ENCODE results near the gene OSBPL2. TPM values are rescaled to one million over a fixed set of nuclear protein-coding genes. Genes with fewer than 3 reads are reported as not detected.

OSBPL2 gene
- total and polyA plus RNA-seq, 3 donors from 2014 or later = 48.5 to 57.2 (median 49.8) TPM

GRCh38 chr20:62252342-62252966 lies 14.1 kb downstream of the OSBPL2 start:
- no peaks in the 10 kb centered on the region for H3K9me3 ChIP-seq
- H3K36me3 ChIP-seq (ENCODE audit: low read depth, missing control alignments) = no peaks in the 10 kb centered on the region
- no peak overlapping the region for H3K4me3 ChIP-seq
- WGBS, 2 donors = 90 to 92% methylated on average over 26 of the region's 26 CpGs
- DNase-seq = no peak
- no peaks in the 10 kb centered on the region for H3K27me3 ChIP-seq
- intact Hi-C loops (cut with DNase I; ENCODE audit: low total_unique reads) = no loop called here
- TF ChIP-seq CTCF (IDR thresholded peaks at IDR 0.05) (no peak), POLR2A (IDR thresholded peaks at IDR 0.05) (no peak)
- no peak overlapping the region for H3K27ac ChIP-seq
- no peaks in the 10 kb centered on the region for H3K4me1 ChIP-seq

- 92 to 96% methylated on average over 6 of the region's 6 CpGs for WGBS, 2 donors
- Histone ChIP-seq H3K36me3 (ENCODE audit: low read depth, missing control alignments) (no peaks in the 10 kb centered on the region), H3K27me3 (no peaks in the 10 kb centered on the region), H3K9me3 (no peaks in the 10 kb centered on the region), H3K4me3 (no peak overlapping the region), H3K4me1 (no peaks in the 10 kb centered on the region), H3K27ac (no peak overlapping the region)
- no peak for DNase-seq
- intact Hi-C loops (cut with DNase I; ENCODE audit: low total_unique reads) = no loop called here
- TF ChIP-seq CTCF (IDR thresholded peaks at IDR 0.05) = no peak
- no peak for TF ChIP-seq POLR2A (IDR thresholded peaks at IDR 0.05)
Observed at GRCh38 chr20:62253398-62253797, 15.1 kb downstream of the OSBPL2 start.

GRCh38 chr20:62254021-62254724 lies 15.9 kb downstream of the OSBPL2 start:
- intact Hi-C loops (cut with DNase I; ENCODE audit: low total_unique reads) = no loop called here
- Histone ChIP-seq H3K9me3 (no peaks in the 10 kb centered on the region), H3K4me1 (peaks cover 3% of the 10 kb centered on the region), H3K27me3 (no peaks in the 10 kb centered on the region), H3K36me3 (ENCODE audit: low read depth, missing control alignments) (no peaks in the 10 kb centered on the region), H3K27ac (no peak overlapping the region), H3K4me3 (no peak overlapping the region)
- DNase-seq = no peak
- WGBS, 2 donors = 85 to 87% methylated on average over 16 to 24 of the region's 24 CpGs
- TF ChIP-seq CTCF (IDR thresholded peaks at IDR 0.05) (no peak), POLR2A (IDR thresholded peaks at IDR 0.05) (no peak)

- no peaks in the 10 kb centered on the region for H3K9me3 ChIP-seq
- H3K27me3 ChIP-seq = no peaks in the 10 kb centered on the region
- intact Hi-C loops (cut with DNase I; ENCODE audit: low total_unique reads) = no loop called here
- TF ChIP-seq POLR2A (IDR thresholded peaks at IDR 0.05) = no peak
- no peak overlapping the region for H3K4me3 ChIP-seq
- 90 to 95% methylated on average over 10 of the region's 10 CpGs for WGBS, 2 donors
- no peaks in the 10 kb centered on the region for H3K36me3 ChIP-seq (ENCODE audit: low read depth, missing control alignments)
- H3K27ac ChIP-seq = no peak overlapping the region
- no peak for DNase-seq
- peaks cover 3% of the 10 kb centered on the region for H3K4me1 ChIP-seq
Observed at GRCh38 chr20:62255976-62256375, 17.7 kb downstream of the OSBPL2 start.

- intact Hi-C loops (cut with DNase I; ENCODE audit: low total_unique reads) = no loop called here
- WGBS, 2 donors = 72 to 76% methylated on average over 17 to 20 of the region's 20 CpGs
- H3K36me3 ChIP-seq (ENCODE audit: low read depth, missing control alignments) = no peaks in the 10 kb centered on the region
Observed at GRCh38 chr20:62258499-62259293, 20.4 kb downstream of the OSBPL2 start.

More at GRCh38 chr20:62258499-62259293, 20.4 kb downstream of the OSBPL2 start:
- H3K27ac ChIP-seq = no peak overlapping the region
- no peaks in the 10 kb centered on the region for H3K27me3 ChIP-seq
- TF ChIP-seq CTCF (IDR thresholded peaks at IDR 0.05) (no peak), POLR2A (IDR thresholded peaks at IDR 0.05) (no peak)
- H3K4me3 ChIP-seq = no peak overlapping the region
- peaks cover 3% of the 10 kb centered on the region for H3K4me1 ChIP-seq
- no peak for DNase-seq
- no peaks in the 10 kb centered on the region for H3K9me3 ChIP-seq

Data from testis (tissue), 3 donors.